Epithelial cell of proximal tubule (primary cell): Measurements from ENCODE around the gene HOXC11. TPM values are rescaled to one million over a fixed set of nuclear protein-coding genes. Genes with fewer than 3 reads are reported as not detected.

Source experiments
- DNase-seq: peaks from one replicate; pipeline ENCODE4 v3.0.0-alpha.2; 2011; ENCODE audit warnings: low read depth
- H3K4me3 ChIP-seq: 2 replicates; pipeline ENCODE4 v1.5.1; 2011; ENCODE audit warnings: low read depth, mild to moderate bottlenecking, low read length
- total RNA-seq: library from RNA; depleted of rRNA; stranded (reverse); fragments of >200 nt; gene quantifications from 2 replicates; pipeline ENCODE4 v1.2.3, GENCODE V29; 2015
- TF ChIP-seq, protein P1 (sequence below): conservative IDR thresholded peaks from 2 replicates; pipeline ENCODE4 v1.5.1; 2012; ENCODE audit warnings: low read depth, mild to moderate bottlenecking, low read length

Gene HOXC11
- total RNA-seq, 1 donor from 2014 or later, result 1.0 TPM

DNA sequence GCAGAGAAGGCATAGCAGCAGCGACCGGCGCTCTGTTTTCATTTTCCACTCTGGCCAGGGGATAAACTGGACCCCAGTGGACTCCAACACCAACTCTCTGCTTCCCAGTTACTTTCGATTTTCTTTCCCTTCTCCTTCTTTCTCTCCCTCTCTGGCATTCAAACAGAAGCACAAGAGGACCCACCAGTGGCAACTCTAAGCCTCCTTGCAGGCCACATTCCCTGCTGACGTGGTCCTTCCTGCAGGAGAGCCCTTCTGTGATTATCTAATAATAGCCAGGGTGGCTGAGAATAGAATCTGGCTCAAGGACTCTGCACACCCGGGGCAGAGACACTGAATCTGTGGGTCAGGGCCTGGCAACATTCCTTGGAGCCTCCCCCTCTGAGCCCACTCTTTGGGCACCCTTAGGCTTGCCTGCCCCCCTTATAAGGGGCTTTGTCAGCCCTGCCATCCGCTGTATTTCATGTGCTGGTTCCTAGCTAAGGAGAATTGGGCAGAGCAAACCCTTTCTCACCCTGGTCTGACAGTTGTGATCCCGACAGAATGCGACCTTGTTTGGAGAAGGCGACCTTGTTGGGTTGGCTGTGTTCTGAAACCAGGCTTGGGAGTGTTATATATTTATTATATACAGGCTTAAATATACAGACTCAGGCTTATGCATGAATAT lies 47.1 kb downstream of the HOXC11 start:
- DNase-seq, result no peak
- TF ChIP-seq, protein P1, sequence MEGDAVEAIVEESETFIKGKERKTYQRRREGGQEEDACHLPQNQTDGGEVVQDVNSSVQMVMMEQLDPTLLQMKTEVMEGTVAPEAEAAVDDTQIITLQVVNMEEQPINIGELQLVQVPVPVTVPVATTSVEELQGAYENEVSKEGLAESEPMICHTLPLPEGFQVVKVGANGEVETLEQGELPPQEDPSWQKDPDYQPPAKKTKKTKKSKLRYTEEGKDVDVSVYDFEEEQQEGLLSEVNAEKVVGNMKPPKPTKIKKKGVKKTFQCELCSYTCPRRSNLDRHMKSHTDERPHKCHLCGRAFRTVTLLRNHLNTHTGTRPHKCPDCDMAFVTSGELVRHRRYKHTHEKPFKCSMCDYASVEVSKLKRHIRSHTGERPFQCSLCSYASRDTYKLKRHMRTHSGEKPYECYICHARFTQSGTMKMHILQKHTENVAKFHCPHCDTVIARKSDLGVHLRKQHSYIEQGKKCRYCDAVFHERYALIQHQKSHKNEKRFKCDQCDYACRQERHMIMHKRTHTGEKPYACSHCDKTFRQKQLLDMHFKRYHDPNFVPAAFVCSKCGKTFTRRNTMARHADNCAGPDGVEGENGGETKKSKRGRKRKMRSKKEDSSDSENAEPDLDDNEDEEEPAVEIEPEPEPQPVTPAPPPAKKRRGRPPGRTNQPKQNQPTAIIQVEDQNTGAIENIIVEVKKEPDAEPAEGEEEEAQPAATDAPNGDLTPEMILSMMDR, result no peak
- H3K4me3 ChIP-seq, result peak overlapping the region; percentile 84

DNA sequence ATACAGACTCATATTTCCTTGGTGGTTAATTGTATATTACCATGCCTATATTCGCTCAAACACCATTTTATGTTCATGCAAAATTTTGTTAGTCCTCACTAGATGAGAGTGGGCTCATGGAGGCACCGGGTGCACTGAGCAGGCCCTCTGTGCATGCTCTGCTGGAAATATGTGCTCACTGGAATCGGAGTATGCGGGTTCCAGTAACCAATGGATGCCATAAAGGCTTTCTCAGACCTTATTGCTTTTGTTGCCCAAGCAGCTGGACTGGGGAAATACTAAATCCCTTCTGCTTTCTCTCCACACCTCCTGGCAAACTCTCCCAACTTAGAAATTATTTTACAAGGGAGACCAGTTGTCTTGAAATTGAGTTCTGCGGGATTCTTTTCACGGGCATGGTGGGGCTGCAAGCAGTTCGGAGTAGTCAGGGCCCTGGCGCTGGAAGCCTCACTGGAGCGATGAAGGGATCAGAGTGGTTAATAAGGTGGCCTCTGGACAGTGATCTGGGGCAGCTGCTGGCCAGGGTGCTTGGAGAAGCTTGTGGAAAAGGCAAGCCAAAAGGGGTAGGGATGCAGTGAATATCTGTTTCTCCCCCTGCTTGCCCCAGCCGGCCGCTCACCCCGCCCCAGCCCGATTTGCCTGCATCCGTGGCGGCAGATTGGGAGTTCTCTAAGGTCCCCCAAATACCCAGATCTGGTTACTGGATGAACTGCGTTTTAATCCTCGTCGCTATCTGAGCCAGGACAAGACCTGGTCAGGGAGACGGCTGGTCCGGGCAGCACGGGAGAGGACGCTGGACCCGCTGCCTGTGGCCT lies 47.9 kb downstream of the HOXC11 start:
- H3K4me3 ChIP-seq, result peak overlapping the region; percentile 84

GRCh38 chr12:54021432-54022013 lies 48.6 kb downstream of the HOXC11 start:
- H3K4me3 ChIP-seq, result peak overlapping the region; percentile 84
- TF ChIP-seq, protein P1, result peak; percentile 49
- DNase-seq, result no peak

More for the DNA sequence above, 47.9 kb downstream of the HOXC11 start:
- DNase-seq, result no peak
- TF ChIP-seq, protein P1, result no peak

DNA sequence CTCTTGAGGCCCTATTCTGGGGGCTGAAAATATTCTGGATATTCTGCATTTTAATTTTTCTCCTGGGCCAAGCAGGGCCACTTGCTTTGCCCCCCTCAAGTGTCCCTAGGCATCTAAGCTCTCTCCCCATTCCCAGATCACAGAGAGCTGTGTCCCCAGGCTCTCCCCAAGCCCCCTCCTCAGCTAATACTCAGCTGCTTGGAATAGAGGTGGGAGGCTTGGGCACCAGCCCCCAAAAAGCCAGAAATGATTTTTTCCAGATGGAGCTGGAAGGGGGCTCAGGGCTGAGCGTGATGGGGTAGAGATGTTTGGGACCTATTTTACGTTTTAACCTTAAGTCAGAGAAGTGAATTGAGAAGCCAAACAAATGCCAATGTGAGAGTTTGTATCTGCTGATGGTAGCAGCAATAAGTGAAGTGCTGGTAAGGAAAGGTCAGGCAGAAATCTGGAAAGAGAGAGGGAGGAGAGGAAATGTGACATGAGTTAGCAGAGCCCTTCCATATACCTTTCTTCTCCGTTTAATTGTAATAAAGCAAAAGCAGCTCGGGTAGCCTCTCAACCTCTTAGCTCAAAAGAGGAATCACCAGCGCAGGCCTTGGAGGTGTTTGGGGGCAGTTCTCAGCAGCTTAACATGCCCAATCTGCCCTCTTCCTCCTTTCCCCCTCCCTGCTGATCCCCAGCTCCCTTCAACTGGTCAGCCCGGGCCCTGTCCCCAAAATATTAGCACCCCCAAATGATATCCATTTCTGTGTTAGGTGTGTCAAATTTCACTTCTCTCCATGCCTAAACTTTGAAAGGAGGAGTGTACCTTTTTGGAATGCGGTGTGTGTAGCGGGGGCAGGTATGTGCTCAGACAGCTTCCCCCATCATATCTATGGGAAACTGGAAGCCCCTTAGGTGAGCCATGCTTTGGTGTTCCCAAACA lies 50.3 kb downstream of the HOXC11 start:
- no peak for DNase-seq
- peak overlapping the region; percentile 15 for H3K4me3 ChIP-seq
- TF ChIP-seq, protein P1, result no peak

DNA sequence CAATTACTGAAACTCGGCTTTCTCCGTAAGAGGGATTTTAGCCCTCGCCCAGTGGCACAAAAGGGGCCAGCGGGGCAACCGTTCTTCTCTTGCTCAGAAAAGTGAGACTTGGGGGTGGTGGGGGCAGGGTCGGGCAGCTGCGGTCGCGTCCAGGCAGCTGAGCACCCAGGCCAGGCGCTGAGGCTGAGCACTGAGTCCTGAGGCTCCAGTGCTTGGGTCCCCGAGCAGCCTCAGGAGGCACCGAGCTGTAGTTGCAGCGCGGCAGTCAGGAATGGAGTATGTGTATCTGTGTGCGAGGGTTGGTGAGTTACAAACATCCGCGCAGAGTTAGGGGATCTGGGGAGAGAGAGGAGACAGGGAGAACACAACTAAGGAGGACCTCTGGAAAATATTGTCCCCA lies 51.2 kb downstream of the HOXC11 start:
- peak overlapping the region; percentile 27 for H3K4me3 ChIP-seq
- DNase-seq, result no peak
- TF ChIP-seq, protein P1, result no peak

DNA sequence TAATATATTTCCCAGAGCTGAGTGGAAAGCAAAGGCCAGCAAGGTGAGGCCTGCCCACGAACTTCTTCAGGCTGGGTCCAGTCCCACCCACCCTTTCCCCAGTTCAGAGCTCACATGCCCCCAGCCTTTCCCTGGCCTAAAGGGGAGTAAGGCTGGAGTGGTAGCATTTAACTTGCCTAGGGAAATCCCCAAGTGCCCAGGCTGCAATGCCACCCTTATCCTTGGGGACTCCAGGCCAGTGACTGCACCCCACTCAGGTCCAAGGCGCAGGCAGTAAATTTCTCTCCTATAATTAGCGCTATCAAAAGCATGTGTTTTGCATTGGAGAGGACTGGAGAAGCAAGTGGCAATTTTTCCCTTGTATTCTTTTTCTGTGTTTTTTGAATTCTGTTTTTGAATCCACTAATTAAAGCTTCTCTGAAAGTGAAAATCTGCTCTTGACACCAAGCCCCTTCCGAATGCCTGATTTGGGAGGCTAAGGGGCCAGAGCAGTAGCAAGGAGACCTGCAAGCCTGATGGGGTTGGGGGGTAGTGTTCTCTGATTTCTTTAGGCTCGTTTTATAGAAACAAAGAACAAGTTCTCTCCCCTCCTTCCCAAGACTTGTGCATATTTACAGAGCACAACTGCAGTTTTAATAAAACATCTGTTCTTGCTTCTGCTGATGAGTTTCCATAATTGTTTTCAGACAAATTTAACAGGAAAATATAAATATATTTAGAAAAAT lies 51.8 kb downstream of the HOXC11 start:
- TF ChIP-seq, protein P1, result no peak
- H3K4me3 ChIP-seq, result no peak overlapping the region
- DNase-seq, result no peak
